Measurements from ENCODE around the gene TRPV5. TPM values are rescaled to one million over a fixed set of nuclear protein-coding genes. Genes with fewer than 3 reads are reported as not detected.

Gene TRPV5
- total RNA-seq, 2 experiments from 2014 or later, result 0.06 TPM; not detected in 1

- Histone ChIP-seq H3K4me3 (ENCODE audit: low read depth, low read length, poor library complexity, severe bottlenecking) (no peak overlapping the region), H4K20me1 (ENCODE audit: insufficient read depth, low read length) (no peaks in the 10 kb centered on the region), H3K9me3 (ENCODE audit: low read length) (no peaks in the 10 kb centered on the region), H3K79me2 (ENCODE audit: insufficient read depth, low read depth, low read length) (no peaks in the 10 kb centered on the region), H2AFZ (ENCODE audit: low read length) (no peak overlapping the region), H3K27ac (ENCODE audit: low read depth, low read length, poor library complexity, severe bottlenecking) (no peak overlapping the region), H3K9me2 (ENCODE audit: insufficient read depth, low read length) (no peaks in the 10 kb centered on the region), H3K36me3 (ENCODE audit: insufficient read depth, low read length) (no peaks in the 10 kb centered on the region), H3K4me2 (ENCODE audit: low read length) (no peak overlapping the region), H3K4me1 (ENCODE audit: insufficient read depth, low read length, poor library complexity, severe bottlenecking) (no peaks in the 10 kb centered on the region)
- POLR2A ChIA-PET, result no interaction called here
- no TSS peak for BruUV-seq (replicated peaks)
- DNase-seq (ENCODE audit: low spot score), result no peak
- CTCF ChIA-PET (ENCODE audit: unreplicated experiment), result no interaction called here
- intact Hi-C loops (cut with micrococcal nuclease; ENCODE audit: unreplicated experiment), result no loop called here
- TF ChIP-seq EZH2phosphoT487 (IDR thresholded peaks at IDR 0.05; ENCODE audit: borderline replicate concordance, low read depth, low read length) (no peak), CTCF (conservative IDR thresholded peaks at IDR 0.05; ENCODE audit: low read length) (no peak)
Observed at GRCh38 chr7:142948603-142949002, 15.1 kb upstream of the TRPV5 start.

GRCh38 chr7:142945001-142945400 is 11.5 kb upstream of the TRPV5 start:
- ChIA-PET POLR2A (no interaction called here), CTCF (ENCODE audit: unreplicated experiment) (no interaction called here)
- H4K20me1 ChIP-seq (ENCODE audit: insufficient read depth, low read length), result no peaks in the 10 kb centered on the region
- H3K36me3 ChIP-seq (ENCODE audit: insufficient read depth, low read length), result no peaks in the 10 kb centered on the region
- TF ChIP-seq EZH2phosphoT487 (IDR thresholded peaks at IDR 0.05; ENCODE audit: borderline replicate concordance, low read depth, low read length) (no peak), CTCF (conservative IDR thresholded peaks at IDR 0.05; ENCODE audit: low read length) (no peak)
- no peaks in the 10 kb centered on the region for H3K4me1 ChIP-seq (ENCODE audit: insufficient read depth, low read length, poor library complexity, severe bottlenecking)
- BruUV-seq (replicated peaks), result no TSS peak
- H3K4me2 ChIP-seq (ENCODE audit: low read length), result no peak overlapping the region
- no peaks in the 10 kb centered on the region for H3K9me2 ChIP-seq (ENCODE audit: insufficient read depth, low read length)
- H2AFZ ChIP-seq (ENCODE audit: low read length), result no peak overlapping the region
- intact Hi-C loops (cut with micrococcal nuclease; ENCODE audit: unreplicated experiment), result no loop called here
- no peak overlapping the region for H3K27ac ChIP-seq (ENCODE audit: low read depth, low read length, poor library complexity, severe bottlenecking)
- H3K9me3 ChIP-seq (ENCODE audit: low read length), result no peaks in the 10 kb centered on the region
- H3K4me3 ChIP-seq (ENCODE audit: low read depth, low read length, poor library complexity, severe bottlenecking), result no peak overlapping the region
- H3K79me2 ChIP-seq (ENCODE audit: insufficient read depth, low read depth, low read length), result no peaks in the 10 kb centered on the region
- no peak for DNase-seq (ENCODE audit: low spot score)

GRCh38 chr7:142943706-142944268 is 10.2 kb upstream of the TRPV5 start:
- Histone ChIP-seq H3K79me2 (ENCODE audit: insufficient read depth, low read depth, low read length) (no peaks in the 10 kb centered on the region), H3K4me3 (ENCODE audit: low read depth, low read length, poor library complexity, severe bottlenecking) (no peak overlapping the region), H3K27ac (ENCODE audit: low read depth, low read length, poor library complexity, severe bottlenecking) (no peak overlapping the region), H2AFZ (ENCODE audit: low read length) (no peak overlapping the region), H3K36me3 (ENCODE audit: insufficient read depth, low read length) (no peaks in the 10 kb centered on the region), H3K9me3 (ENCODE audit: low read length) (no peaks in the 10 kb centered on the region), H3K4me2 (ENCODE audit: low read length) (no peak overlapping the region), H3K4me1 (ENCODE audit: insufficient read depth, low read length, poor library complexity, severe bottlenecking) (no peaks in the 10 kb centered on the region), H3K9me2 (ENCODE audit: insufficient read depth, low read length) (no peaks in the 10 kb centered on the region), H4K20me1 (ENCODE audit: insufficient read depth, low read length) (no peaks in the 10 kb centered on the region)
- TF ChIP-seq CTCF (conservative IDR thresholded peaks at IDR 0.05; ENCODE audit: low read length), result no peak
- TF ChIP-seq EZH2phosphoT487 (IDR thresholded peaks at IDR 0.05; ENCODE audit: borderline replicate concordance, low read depth, low read length), result no peak
- no TSS peak for BruUV-seq (replicated peaks)
- ChIA-PET POLR2A (no interaction called here), CTCF (ENCODE audit: unreplicated experiment) (no interaction called here)
- intact Hi-C loops (cut with micrococcal nuclease; ENCODE audit: unreplicated experiment), result no loop called here
- DNase-seq (ENCODE audit: low spot score), result no peak

All from OCI-LY7 (cell line).